Hair follicular keratinocyte (primary cell): ENCODE measurements around the gene FAM227B. TPM values are rescaled to one million over a fixed set of nuclear protein-coding genes. Genes with fewer than 3 reads are reported as not detected.

Experiments
- total RNA-seq: library from RNA; depleted of rRNA; stranded (reverse); fragments of >200 nt; gene quantifications from 2 replicates; pipeline ENCODE4 v1.2.3, GENCODE V29; 2015

FAM227B gene
- 1.7 and 3.9 TPM in 2 replicates for total RNA-seq

GRCh38 chr15:49620658-49621368, at the start of gene FAM227B, which contains the start of gene DTWD1:
Gene FAM227B (minus strand): TSS chr15:49620818. CDS start chr15:49615171, 5,647 bp downstream.
Gene DTWD1 (plus strand): TSS chr15:49621048. CDS start chr15:49625168, 4,120 bp downstream.

GRCh38 chr15:49423021-49423420, 197.6 kb downstream of the FAM227B start, which contains the start of gene FGF7:
Gene FGF7 (plus strand): TSS chr15:49423242. CDS start chr15:49424298, 1,056 bp downstream.

Other genes starting within 250 kb of the FAM227B start
- gene FGF7, start 197.6 kb downstream of the FAM227B start, total RNA-seq, result not detected in 2 replicates
- gene DTWD1, start 230 bp upstream of the FAM227B start, total RNA-seq, result 8.4 and 9.9 TPM in 2 replicates